ENCODE data around the gene OPTC.
"Not testable (repeated sequence)": the region's sequence is repeated elsewhere in the genome, so short reads cannot be mapped to it uniquely, and the experiment has no call there.

OPTC gene

GRCh38 chr1:203517426-203518110, 23.6 kb downstream of the OPTC start:
- no peak for DNase-seq (ENCODE audit: low read depth)

DNA sequence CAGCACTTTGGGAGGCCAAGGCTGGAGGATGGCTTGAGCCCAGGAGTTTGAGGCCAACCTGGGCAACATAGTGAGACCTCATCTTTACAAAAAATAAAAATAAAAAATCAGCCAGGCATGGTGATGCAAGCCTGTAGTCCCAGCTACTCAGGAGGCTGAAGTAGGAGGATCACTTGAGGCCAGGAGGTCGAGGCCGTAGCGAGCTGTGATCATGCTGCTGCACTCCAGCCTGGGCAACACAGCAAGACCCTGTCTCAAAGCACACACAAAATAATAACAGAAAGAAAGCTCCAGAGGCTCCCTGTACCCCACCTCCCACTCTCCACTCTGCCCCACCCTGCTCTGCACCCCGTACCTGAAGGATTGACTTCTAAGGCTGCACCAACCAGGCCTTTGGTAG, 24.2 kb downstream of the OPTC start:
- not testable (repeated sequence) for DNase-seq (ENCODE audit: low read depth)

DNA sequence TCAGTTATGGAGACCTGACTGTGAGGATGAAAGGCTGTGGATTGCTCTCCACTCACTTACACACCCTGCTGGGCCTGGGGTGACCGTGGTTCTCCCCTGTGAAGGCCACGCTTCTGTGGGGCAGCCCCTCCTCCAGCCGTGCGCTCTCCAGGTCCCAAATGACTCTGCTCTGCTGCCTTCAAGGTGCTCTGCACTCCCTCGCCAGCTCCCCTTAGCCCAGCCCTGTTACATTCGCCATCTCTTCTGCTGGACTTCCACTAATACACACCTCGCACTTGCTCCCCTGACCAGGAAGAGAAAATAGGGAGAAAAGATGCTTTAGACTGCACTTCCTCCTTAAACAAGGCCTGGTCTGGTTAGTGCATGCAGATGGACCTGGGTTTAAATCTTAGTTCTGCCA, 24.6 kb downstream of the OPTC start:
- no peak for DNase-seq (ENCODE audit: low read depth)

DNA sequence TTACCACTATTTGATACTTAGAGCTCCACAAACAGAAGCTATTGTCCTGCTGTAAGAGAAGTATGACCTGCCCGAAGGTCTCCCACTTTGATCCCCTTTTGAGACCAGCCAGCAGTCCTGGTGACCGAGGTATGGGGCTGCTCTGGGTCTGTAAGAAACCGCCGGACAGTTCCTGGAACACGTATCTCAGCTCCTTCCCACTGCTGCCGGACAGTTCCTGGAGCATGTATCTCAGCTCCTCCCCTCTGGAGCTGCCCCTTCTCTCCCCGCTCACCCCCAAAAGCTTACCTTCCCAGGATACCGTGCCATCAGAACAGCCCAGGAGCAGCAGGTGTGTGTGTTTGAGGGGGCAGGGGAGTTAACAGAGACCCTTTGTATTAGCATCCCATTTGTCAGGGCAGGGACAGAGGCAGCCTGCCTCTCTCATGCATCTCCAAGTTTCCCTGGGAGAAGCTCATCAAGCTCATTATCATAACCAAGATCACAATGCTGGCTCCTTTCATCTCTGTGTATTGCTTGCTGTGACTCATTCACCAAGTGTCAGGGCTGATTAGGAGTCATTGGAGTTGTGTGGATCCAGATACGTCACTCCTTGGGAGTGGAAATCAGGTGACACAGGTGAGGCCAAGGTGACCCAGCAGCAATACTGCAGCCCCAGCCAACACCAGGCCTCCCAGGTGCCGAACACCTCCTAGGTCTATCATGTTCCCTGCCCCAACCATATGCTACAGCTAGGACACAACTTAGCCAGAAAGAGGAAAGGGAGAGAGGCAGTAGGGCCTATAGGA, 25.3 kb downstream of the OPTC start:
- DNase-seq (ENCODE audit: low read depth): no peak

DNA sequence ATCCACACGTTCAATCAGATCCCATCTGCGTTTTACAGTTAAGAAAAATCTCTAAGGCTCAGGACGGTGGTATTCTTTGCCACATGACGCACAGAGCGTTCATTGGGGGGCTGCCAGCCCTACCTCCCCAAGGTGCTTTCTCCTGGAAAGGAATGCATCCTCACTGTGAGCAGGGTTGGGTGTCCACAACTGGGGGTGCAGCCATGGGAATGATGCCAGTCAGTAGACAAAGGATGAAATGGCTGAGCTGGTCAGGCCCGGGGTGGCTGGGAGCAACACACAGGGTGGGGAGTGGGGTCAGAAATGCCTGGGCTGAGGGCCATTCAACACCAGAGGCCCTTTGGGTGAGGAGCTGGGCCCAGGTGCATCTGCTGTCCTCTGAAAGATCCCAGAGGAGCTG, 25.9 kb downstream of the OPTC start:
- DNase-seq (ENCODE audit: low read depth): no peak

DNA sequence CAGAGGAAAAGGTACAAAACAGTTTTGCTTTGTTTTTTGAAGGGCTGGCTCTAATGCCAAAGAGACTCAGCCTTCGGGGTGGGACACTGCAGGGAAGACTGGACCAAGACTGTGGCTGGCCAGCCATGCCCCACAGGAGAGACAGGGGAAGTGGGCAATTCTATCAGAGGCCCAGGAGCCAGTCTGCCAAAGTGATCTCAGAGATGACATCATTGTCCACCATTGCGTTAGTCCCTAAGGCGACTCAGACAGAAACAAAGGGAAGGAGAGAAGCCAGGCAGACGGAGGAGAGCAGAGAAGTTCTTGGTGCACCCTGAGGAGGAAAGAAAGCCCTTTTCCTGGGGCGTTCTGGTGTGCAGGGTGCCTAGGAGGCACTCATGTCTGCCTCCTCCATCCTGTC, 26.4 kb downstream of the OPTC start:
- no peak for DNase-seq (ENCODE audit: low read depth)

GRCh38 chr1:203521074-203521794, 27.3 kb downstream of the OPTC start:
- DNase-seq (ENCODE audit: low read depth): no peak

DNA sequence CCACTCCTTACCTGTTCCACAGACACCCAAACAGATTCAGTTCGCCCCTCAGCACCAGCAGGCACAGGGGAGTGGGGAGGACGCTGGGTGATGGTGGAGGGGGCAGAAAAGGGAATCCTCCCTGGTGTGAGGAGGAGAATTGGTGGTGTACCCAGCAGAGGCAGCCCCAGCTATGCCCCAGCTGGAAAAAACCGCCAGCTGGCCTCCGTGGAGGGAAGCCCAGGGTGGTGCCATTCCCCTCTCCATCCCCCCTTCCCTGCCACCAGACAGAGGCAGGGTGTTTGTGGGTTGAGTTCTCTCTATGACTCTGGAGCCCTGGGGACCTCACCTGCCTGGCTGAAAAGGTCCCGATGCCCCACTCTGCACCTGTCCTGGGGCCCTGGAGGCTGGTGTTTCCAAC, 27.9 kb downstream of the OPTC start:
- no peak for DNase-seq (ENCODE audit: low read depth)

DNA sequence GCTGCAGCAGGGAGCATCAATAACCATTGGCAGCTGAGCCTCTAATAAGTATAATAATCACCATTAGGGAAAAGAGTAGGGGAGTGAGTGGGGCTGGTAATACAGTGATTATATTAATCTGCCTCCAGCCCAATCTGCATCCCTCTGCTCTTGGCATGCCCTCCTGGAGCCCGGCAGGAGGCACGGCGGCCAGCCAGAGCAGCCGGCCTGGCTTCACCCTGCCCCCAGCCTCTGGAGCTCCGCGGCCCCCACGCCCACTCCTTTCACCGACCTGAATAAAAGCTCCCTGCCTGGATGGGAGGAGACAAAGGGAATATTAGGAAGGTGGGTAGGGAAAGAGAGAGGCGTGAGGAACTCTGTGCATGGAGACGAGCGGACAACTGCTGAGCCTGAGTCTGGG, 28.3 kb downstream of the OPTC start:
- DNase-seq (ENCODE audit: low read depth): no peak

DNA sequence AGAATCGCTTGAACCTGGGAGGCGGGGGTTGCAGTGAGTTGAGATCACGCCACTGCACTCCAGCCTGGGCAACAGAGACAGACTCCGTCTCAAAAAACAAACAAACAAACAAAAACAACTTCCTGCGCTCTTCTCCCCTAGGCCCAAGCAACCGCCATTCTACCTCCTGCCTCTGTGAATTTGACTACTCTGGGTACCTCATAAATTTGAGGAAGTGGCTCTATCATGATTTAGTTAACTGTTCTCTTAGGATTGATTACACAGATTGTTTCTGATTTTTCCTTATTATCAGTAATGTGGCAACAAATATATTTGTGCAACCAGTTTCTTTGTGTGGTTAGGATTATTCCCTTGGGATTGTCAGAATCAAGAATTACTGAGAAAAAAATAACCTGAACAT, 29.7 kb downstream of the OPTC start:
- DNase-seq (ENCODE audit: low read depth): no peak

DNA sequence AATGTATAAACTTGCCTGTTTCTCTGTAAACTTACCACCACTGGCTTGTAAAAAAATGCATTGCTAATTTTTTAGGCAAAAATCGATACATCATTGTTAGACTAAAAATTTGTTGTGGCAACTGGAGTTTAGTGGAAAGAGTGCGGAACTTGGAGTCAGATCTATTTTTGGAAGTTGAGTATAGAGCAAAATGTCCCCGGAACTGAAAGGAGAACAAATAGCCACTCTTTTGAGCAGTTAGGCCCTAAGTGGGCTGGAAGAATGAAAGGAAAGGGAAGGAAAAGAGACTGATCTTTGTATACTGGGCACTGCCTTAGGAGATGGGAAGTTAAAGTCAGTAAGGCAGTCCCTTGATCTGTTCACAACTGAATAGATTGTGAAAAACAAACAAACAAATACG, 30.2 kb downstream of the OPTC start:
- no peak for DNase-seq (ENCODE audit: low read depth)

DNA sequence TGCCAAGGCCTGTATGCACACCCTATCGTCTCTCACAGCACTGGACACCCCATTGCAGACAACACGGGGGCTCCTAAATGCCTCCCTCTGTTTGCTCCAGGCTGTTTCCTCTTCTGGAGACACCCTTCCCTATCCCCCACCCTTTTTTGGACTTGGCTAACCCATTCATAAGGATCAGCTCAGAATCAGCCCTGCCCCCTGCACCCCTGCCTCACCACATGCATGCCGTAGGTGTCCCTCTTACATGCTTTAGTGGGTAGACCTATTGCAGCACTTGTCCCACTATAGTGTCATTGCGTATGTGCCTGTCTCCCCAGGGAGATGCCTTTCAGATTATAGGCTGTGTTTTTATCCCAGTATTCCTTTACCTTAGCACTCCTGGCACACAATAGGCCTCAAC, 30.9 kb downstream of the OPTC start:
- no peak for DNase-seq (ENCODE audit: low read depth)

- DNase-seq (ENCODE audit: low read depth): no peak
These were observed 31.7 kb downstream of the OPTC start for GRCh38 chr1:203525685-203526084.

GRCh38 chr1:203526130-203526529, 32.2 kb downstream of the OPTC start:
- no peak for DNase-seq (ENCODE audit: low read depth)

GRCh38 chr1:203526572-203526971, 32.6 kb downstream of the OPTC start:
- DNase-seq (ENCODE audit: low read depth): no peak

DNA sequence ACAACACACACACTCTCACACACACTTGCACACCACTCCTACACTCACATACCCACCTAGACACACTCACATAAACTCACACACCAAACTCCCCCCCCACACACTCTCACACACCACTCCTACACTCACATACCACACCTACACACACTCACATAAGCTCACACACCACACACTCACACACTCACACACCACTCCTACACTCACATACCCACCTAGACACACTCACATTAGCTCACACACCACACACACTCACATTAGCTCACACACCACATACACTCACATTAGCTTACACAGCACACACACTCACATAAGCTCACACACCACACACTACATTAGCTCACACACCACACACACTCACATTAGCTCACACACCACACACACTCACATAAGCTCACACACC, 33.1 kb downstream of the OPTC start:
- no peak for DNase-seq (ENCODE audit: low read depth)

DNA sequence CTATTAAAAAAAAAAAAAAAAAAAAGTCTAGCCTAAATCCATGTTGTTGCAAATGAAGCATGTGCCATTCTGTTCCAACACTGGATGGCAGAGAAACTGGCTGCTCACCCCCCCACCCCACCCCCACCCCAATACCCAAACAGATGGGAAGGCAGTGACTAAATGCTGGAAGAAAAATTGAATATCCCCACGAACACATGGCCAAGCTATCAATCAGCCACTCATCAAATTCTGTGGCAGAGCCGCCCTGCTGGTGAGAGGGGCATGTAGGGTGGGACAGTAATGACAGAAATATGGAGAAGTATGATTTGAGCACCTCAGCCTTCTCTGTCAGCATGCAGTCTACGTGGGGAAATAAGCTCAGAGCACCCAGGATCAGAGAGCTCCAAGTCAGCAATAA, 34.1 kb downstream of the OPTC start:
- DNase-seq (ENCODE audit: low read depth): no peak

GRCh38 chr1:203528976-203529835, 35.3 kb downstream of the OPTC start:
- no peak for DNase-seq (ENCODE audit: low read depth)

DNA sequence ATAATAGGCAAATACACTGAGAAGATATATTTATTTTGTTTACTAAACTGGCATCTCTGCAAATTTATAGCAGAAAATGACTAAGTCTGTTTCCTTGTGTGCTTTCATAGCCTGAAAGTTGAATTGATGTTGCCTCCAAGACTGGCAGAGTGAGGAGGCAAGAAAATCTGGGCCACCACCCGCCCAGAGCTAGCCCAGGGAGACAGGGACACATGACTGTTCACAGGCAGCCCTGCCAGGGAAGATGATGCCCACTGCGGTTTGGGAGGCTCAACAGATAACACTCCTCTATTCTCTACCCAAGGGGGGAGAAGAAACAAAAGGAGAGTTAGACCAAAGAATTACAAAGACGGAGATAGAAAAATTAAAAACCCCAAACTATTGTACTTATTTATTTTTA, 37.1 kb downstream of the OPTC start:
- no peak for DNase-seq (ENCODE audit: low read depth)

GRCh38 chr1:203534012-203534411, 40.1 kb downstream of the OPTC start:
- no peak for DNase-seq (ENCODE audit: low read depth)

- no peak for DNase-seq (ENCODE audit: low read depth)
These were observed 40.6 kb downstream of the OPTC start for GRCh38 chr1:203534526-203534925.

- no peak for DNase-seq (ENCODE audit: low read depth)
These were observed 42.6 kb downstream of the OPTC start for GRCh38 chr1:203536575-203536974.
